Measurements from ENCODE around the gene ASTN2. TPM values are rescaled to one million over a fixed set of nuclear protein-coding genes. Genes with fewer than 3 reads are reported as not detected.

The ASTN2 gene
- total and polyA plus RNA-seq, 9 of the 15 experiments (the other 6 are each of a cell fraction or from before 2014, with no cell fraction given), result 0.56 to 3.5 (median 1.9) TPM

DNA sequence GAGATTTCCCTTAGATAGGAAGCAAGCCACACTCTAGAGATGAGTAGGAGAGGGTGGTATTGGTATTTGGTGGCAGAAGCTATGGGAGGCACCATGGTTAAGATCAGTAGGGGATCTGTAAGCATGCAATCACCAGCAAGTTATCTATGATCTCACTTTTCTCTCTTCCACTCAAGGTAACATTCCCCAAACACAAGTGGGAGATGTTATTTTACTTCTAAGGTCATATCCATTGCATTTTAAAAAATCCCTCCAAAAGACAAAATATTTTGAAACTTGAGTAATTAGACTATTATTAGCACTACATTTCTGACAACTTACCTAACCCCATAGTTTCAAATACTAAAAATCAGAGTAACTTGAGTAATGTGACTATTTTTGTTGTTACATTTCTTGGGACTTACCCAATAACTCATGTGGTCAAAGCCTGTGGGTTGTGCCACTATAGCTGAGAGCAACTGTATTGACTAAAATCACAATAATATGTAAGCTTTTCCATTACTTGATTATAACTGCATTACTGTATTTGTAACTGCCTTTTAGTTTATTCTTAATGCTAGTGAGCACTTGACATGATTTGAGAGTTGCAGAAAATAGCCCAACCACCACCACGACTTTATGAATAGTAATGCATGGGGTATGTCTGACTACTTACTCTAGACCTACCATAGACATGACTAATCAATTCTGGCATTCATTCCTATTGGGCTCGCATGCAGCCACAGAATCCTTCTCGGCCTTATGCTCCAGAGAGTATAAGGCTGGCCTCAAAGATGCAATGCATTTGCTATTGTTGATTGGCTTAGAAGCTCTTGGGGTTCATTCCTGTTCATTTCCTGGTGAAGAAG, 463.0 kb downstream of the ASTN2 start:
- DNase-seq (ENCODE audit: extremely low read depth in 1 of 4, low spot score in 3 of 4) (no peak), FAIRE-seq (no peak), ATAC-seq (no peak)
- no peaks in the 10 kb centered on the region for H3K36me3 ChIP-seq (ENCODE audit: control insufficient read depth, insufficient read depth, low read length)
- intact Hi-C loops (cut with micrococcal nuclease), result no loop called here
- no TSS peak for BruUV-seq (replicated peaks)
- no peak overlapping the region for H3K4me3 ChIP-seq
- H3K27ac ChIP-seq (ENCODE audit: extremely low read depth, low read depth, low read length), result no peak overlapping the region
- no peak overlapping the region for H3K9ac ChIP-seq (ENCODE audit: insufficient read depth in 1 of 2, low read depth in 2 of 2, low read length in 2 of 2)
- no peak overlapping the region for H3K4me2 ChIP-seq (ENCODE audit: insufficient read depth, low read length)
- no peaks in the 10 kb centered on the region for H4K20me1 ChIP-seq (replicated peaks; ENCODE audit: control insufficient read depth, insufficient read depth, low read length)
- ChIA-PET CTCF (ENCODE audit: low intra/inter-chr PET ratio) (no interaction called here), POLR2A (interaction anchor here (0.7 kb wide), 1 partner anchor 23 kb away, joined by 3 read pairs; no protein-coding TSS in a partner anchor)
- no peaks in the 10 kb centered on the region for H3K79me2 ChIP-seq (ENCODE audit: control insufficient read depth, insufficient read depth, low read length)
- H3K27me3 ChIP-seq (ENCODE audit: control insufficient read depth in 2 of 2, insufficient read depth in 2 of 2, low read length in 2 of 2), result no peaks in the 10 kb centered on the region
- WGBS (ENCODE audit: insufficient coverage, low coverage, missing lambda C conversion rate), result 1% methylated on average over 3 of the region's 3 CpGs
- no peaks in the 10 kb centered on the region for H3K4me1 ChIP-seq (replicated peaks in 1 of 2; ENCODE audit: control insufficient read depth in 2 of 2, insufficient read depth in 2 of 2, low read length in 2 of 2)
- H2AFZ ChIP-seq (ENCODE audit: low read depth, low read length), result no peak overlapping the region
- TF ChIP-seq, protein P1, sequence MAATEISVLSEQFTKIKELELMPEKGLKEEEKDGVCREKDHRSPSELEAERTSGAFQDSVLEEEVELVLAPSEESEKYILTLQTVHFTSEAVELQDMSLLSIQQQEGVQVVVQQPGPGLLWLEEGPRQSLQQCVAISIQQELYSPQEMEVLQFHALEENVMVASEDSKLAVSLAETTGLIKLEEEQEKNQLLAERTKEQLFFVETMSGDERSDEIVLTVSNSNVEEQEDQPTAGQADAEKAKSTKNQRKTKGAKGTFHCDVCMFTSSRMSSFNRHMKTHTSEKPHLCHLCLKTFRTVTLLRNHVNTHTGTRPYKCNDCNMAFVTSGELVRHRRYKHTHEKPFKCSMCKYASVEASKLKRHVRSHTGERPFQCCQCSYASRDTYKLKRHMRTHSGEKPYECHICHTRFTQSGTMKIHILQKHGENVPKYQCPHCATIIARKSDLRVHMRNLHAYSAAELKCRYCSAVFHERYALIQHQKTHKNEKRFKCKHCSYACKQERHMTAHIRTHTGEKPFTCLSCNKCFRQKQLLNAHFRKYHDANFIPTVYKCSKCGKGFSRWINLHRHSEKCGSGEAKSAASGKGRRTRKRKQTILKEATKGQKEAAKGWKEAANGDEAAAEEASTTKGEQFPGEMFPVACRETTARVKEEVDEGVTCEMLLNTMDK (IDR thresholded peaks at IDR 0.05; ENCODE audit: borderline replicate concordance, insufficient read depth, low read depth, low read length, poor library complexity, severe bottlenecking), result no peak
- H3K9me3 ChIP-seq (replicated peaks; ENCODE audit: control insufficient read depth, insufficient read depth, low read depth, low read length), result no peaks in the 10 kb centered on the region; the same call in 1 of the 2 replicates
- in situ Hi-C loops (cut with MboI), result no loop called here
- no peaks in the 10 kb centered on the region for H3K9me1 ChIP-seq (ENCODE audit: control insufficient read depth, insufficient read depth, low read length)

DNA sequence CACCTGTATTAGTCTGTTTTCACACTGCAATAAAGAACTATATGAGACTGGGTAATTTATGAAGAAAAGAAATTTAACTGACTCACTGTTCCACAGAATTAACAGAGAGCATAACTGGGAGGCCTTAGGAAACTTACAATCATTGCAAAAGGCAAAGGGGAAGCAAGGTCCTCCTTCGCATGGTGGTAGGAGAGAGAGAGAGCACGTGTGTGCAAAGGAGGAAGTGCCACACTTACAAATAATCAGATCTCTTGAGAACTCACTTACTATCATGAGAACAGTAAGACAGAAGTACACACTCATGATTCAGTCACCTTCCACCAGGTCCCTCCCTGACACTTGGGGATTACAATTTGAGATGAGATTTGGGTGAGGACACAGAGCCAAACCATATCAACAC, 469.0 kb downstream of the ASTN2 start:
- no TSS peak for BruUV-seq (replicated peaks)
- H3K27me3 ChIP-seq (ENCODE audit: control insufficient read depth in 2 of 2, insufficient read depth in 2 of 2, low read length in 2 of 2), result no peaks in the 10 kb centered on the region
- no peaks in the 10 kb centered on the region for H3K4me1 ChIP-seq (replicated peaks in 1 of 2; ENCODE audit: control insufficient read depth in 2 of 2, insufficient read depth in 2 of 2, low read length in 2 of 2)
- intact Hi-C loops (cut with micrococcal nuclease) (no loop called here), in situ Hi-C loops (cut with MboI) (no loop called here)
- DNase-seq (ENCODE audit: extremely low read depth in 1 of 4, low spot score in 3 of 4), result no peak
- H3K36me3 ChIP-seq (ENCODE audit: control insufficient read depth, insufficient read depth, low read length), result no peaks in the 10 kb centered on the region
- POLR2A ChIA-PET, result no interaction called here
- no peak overlapping the region for H3K4me3 ChIP-seq
- no peaks in the 10 kb centered on the region; the same call in 1 of the 2 replicates for H3K9me3 ChIP-seq (replicated peaks; ENCODE audit: control insufficient read depth, insufficient read depth, low read depth, low read length)
- FAIRE-seq, result no peak
- no peak overlapping the region for H2AFZ ChIP-seq (ENCODE audit: low read depth, low read length)
- no peak for ATAC-seq
- no peaks in the 10 kb centered on the region for H3K79me2 ChIP-seq (ENCODE audit: control insufficient read depth, insufficient read depth, low read length)
- no peak overlapping the region for H3K9ac ChIP-seq (ENCODE audit: insufficient read depth in 1 of 2, low read depth in 2 of 2, low read length in 2 of 2)
- no peak overlapping the region for H3K27ac ChIP-seq (ENCODE audit: extremely low read depth, low read depth, low read length)
- no peaks in the 10 kb centered on the region for H4K20me1 ChIP-seq (replicated peaks; ENCODE audit: control insufficient read depth, insufficient read depth, low read length)
- WGBS (ENCODE audit: insufficient coverage, low coverage, missing lambda C conversion rate), result 0% methylated on average over 2 of the region's 2 CpGs
- no peak overlapping the region for H3K4me2 ChIP-seq (ENCODE audit: insufficient read depth, low read length)
- H3K9me1 ChIP-seq (ENCODE audit: control insufficient read depth, insufficient read depth, low read length), result no peaks in the 10 kb centered on the region
- CTCF ChIA-PET (ENCODE audit: low intra/inter-chr PET ratio), result no interaction called here
- TF ChIP-seq, protein P2, sequence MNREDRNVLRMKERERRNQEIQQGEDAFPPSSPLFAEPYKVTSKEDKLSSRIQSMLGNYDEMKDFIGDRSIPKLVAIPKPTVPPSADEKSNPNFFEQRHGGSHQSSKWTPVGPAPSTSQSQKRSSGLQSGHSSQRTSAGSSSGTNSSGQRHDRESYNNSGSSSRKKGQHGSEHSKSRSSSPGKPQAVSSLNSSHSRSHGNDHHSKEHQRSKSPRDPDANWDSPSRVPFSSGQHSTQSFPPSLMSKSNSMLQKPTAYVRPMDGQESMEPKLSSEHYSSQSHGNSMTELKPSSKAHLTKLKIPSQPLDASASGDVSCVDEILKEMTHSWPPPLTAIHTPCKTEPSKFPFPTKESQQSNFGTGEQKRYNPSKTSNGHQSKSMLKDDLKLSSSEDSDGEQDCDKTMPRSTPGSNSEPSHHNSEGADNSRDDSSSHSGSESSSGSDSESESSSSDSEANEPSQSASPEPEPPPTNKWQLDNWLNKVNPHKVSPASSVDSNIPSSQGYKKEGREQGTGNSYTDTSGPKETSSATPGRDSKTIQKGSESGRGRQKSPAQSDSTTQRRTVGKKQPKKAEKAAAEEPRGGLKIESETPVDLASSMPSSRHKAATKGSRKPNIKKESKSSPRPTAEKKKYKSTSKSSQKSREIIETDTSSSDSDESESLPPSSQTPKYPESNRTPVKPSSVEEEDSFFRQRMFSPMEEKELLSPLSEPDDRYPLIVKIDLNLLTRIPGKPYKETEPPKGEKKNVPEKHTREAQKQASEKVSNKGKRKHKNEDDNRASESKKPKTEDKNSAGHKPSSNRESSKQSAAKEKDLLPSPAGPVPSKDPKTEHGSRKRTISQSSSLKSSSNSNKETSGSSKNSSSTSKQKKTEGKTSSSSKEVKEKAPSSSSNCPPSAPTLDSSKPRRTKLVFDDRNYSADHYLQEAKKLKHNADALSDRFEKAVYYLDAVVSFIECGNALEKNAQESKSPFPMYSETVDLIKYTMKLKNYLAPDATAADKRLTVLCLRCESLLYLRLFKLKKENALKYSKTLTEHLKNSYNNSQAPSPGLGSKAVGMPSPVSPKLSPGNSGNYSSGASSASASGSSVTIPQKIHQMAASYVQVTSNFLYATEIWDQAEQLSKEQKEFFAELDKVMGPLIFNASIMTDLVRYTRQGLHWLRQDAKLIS (CRISPR knock-in tag; IDR thresholded peaks at IDR 0.05), result no peak
- TF ChIP-seq NCOA6 (IDR thresholded peaks at IDR 0.05) (no peak), SMC3 (conservative IDR thresholded peaks at IDR 0.05; ENCODE audit: insufficient read depth, low read depth, low read length) (no peak), NFATC3 (IDR thresholded peaks at IDR 0.05) (no peak), NR1H2 (CRISPR knock-in tag; IDR thresholded peaks at IDR 0.05) (no peak), TCF7 (IDR thresholded peaks at IDR 0.05; ENCODE audit: borderline replicate concordance) (no peak)

Data from K562 (cell line).